Vagina (tissue), 2 donors: Measurements from ENCODE around the gene DDX51. TPM values are rescaled to one million over a fixed set of nuclear protein-coding genes. Genes with fewer than 3 reads are reported as not detected.

Experiments
- DNase-seq, 2 donors: peaks; one replicate each; pipeline ENCODE4 v3.0.0-alpha.2; 2017; ENCODE audit errors: extremely low spot score in 2 of 2
- H3K27ac ChIP-seq: fragments of 200-600 bp; sonication (generic); one replicate; pipeline ENCODE4 v1.5.1; 2019
- H3K27me3 ChIP-seq: fragments of 200-600 bp; sonication (generic); one replicate; pipeline ENCODE4 v1.5.1; 2019
- H3K36me3 ChIP-seq, 2 donors: fragments of 200-600 bp; sonication (generic); one replicate each; pipeline ENCODE4 v1.5.1; 2017 to 2019
- H3K4me1 ChIP-seq: fragments of 200-600 bp; sonication (generic); one replicate; pipeline ENCODE4 v1.5.1; 2019
- H3K4me3 ChIP-seq, 2 donors: fragments of 200-600 bp; sonication (generic); 1 replicate in 1 of 2; 2 replicates in 1 of 2; pipeline ENCODE4 v1.5.1; 2016 to 2019
- H3K9me3 ChIP-seq: fragments of 200-600 bp; sonication (generic); one replicate; pipeline ENCODE4 v1.5.1; 2019
- CTCF ChIP-seq, 3 experiments: fragments of 450-650 bp in 2 of 3; fragments of 200-600 bp in 1 of 3; sonication (generic) in 1 of 3; IDR thresholded peaks; one replicate each; pipeline ENCODE4 v1.5.1; 2017 to 2019; ENCODE audit warnings: antibody characterized with exemption in 3 of 3, mild to moderate bottlenecking in 2 of 3, moderate library complexity in 2 of 3
- POLR2A ChIP-seq, 2 donors: fragments of 450-650 bp; IDR thresholded peaks; one replicate each; pipeline ENCODE4 v1.6.1; 2017; ENCODE audit warnings: antibody characterized with exemption in 2 of 2, mild to moderate bottlenecking in 2 of 2, moderate library complexity in 2 of 2
- POLR2AphosphoS5 ChIP-seq, 2 donors: sonication (generic); formaldehyde crosslinking; IDR thresholded peaks; one replicate each; pipeline ENCODE4 v1.9.0; 2017; ENCODE audit warnings: antibody characterized with exemption in 2 of 2, mild to moderate bottlenecking in 2 of 2, low read depth in 1 of 2; ENCODE audit not compliant: insufficient read depth in 1 of 2
- intact Hi-C: fragments of 100-400 bp; cut with DNase I; formaldehyde crosslinking; loops from one replicate; pipeline ENCODE4 v1.15.1; 2023
- total RNA-seq: library from RNA; depleted of rRNA; stranded (reverse); fragments of >200 nt; gene quantifications from one replicate; pipeline ENCODE4 v1.2.3, GENCODE V29; 2016

Gene DDX51
- total RNA-seq, 1 donor from 2014 or later, result 11.3 TPM

GRCh38 chr12:132178316-132178715, 34.2 kb upstream of the DDX51 start:
- intact Hi-C loops, result no loop called here
- no peaks in the 10 kb centered on the region for H3K9me3 ChIP-seq
- TF ChIP-seq POLR2A (IDR thresholded peaks at IDR 0.05) (no peak), POLR2AphosphoS5 (IDR thresholded peaks at IDR 0.05; ENCODE audit: insufficient read depth in 1 of 2, low read depth in 1 of 2) (no peak), CTCF (IDR thresholded peaks at IDR 0.05) (no peak)
- DNase-seq, result no peak
- no peak overlapping the region for H3K4me3 ChIP-seq
- H3K4me1 ChIP-seq, result no peaks in the 10 kb centered on the region
- H3K36me3 ChIP-seq, result no peaks in the 10 kb centered on the region
- H3K27ac ChIP-seq, result no peak overlapping the region
- no peaks in the 10 kb centered on the region for H3K27me3 ChIP-seq

GRCh38 chr12:132176920-132177551, 32.9 kb upstream of the DDX51 start:
- DNase-seq, result no peak
- H3K27ac ChIP-seq, result no peak overlapping the region
- H3K27me3 ChIP-seq, result no peaks in the 10 kb centered on the region
- H3K9me3 ChIP-seq, result no peaks in the 10 kb centered on the region
- no peak overlapping the region for H3K4me3 ChIP-seq
- intact Hi-C loops, result no loop called here
- no peak for TF ChIP-seq POLR2A (IDR thresholded peaks at IDR 0.05)
- no peak for TF ChIP-seq CTCF (IDR thresholded peaks at IDR 0.05)
- no peak for TF ChIP-seq POLR2AphosphoS5 (IDR thresholded peaks at IDR 0.05; ENCODE audit: insufficient read depth in 1 of 2, low read depth in 1 of 2)
- H3K4me1 ChIP-seq, result no peaks in the 10 kb centered on the region
- no peaks in the 10 kb centered on the region for H3K36me3 ChIP-seq

DNA sequence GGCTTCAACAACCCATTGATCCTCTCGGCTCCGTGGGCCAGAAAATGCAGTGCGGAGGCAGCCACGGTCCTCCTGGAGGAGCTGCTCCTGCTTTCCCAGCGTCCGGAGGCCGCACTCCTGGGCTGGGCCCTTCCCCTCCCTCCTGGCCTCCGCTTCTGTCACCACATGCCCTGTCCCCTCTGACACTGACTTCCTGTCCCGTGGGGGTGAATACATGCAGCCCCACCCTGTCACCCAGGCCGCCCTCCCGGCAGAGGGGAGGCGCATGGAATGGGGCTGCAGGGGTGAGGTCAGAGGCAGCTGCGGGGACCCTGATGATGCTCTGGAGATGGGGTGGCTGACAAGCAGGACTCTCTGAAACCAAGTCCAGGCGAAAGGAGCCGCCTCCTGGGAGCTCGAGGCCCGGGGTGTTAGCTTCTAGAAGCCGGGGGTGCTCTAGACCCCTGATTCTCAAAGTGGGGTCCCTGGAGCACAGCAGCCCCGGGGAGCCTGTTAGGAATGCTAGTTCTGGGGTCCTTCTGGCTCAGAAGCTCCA, 32.3 kb upstream of the DDX51 start:
- no peak for DNase-seq
- no peaks in the 10 kb centered on the region for H3K27me3 ChIP-seq
- H3K4me1 ChIP-seq, result no peaks in the 10 kb centered on the region
- H3K9me3 ChIP-seq, result no peaks in the 10 kb centered on the region
- H3K4me3 ChIP-seq, result no peak overlapping the region
- H3K36me3 ChIP-seq, result no peaks in the 10 kb centered on the region
- TF ChIP-seq POLR2AphosphoS5 (IDR thresholded peaks at IDR 0.05; ENCODE audit: insufficient read depth in 1 of 2, low read depth in 1 of 2), result no peak
- TF ChIP-seq POLR2A (IDR thresholded peaks at IDR 0.05), result no peak
- no peak for TF ChIP-seq CTCF (IDR thresholded peaks at IDR 0.05)
- intact Hi-C loops, result no loop called here
- no peak overlapping the region for H3K27ac ChIP-seq

DNA sequence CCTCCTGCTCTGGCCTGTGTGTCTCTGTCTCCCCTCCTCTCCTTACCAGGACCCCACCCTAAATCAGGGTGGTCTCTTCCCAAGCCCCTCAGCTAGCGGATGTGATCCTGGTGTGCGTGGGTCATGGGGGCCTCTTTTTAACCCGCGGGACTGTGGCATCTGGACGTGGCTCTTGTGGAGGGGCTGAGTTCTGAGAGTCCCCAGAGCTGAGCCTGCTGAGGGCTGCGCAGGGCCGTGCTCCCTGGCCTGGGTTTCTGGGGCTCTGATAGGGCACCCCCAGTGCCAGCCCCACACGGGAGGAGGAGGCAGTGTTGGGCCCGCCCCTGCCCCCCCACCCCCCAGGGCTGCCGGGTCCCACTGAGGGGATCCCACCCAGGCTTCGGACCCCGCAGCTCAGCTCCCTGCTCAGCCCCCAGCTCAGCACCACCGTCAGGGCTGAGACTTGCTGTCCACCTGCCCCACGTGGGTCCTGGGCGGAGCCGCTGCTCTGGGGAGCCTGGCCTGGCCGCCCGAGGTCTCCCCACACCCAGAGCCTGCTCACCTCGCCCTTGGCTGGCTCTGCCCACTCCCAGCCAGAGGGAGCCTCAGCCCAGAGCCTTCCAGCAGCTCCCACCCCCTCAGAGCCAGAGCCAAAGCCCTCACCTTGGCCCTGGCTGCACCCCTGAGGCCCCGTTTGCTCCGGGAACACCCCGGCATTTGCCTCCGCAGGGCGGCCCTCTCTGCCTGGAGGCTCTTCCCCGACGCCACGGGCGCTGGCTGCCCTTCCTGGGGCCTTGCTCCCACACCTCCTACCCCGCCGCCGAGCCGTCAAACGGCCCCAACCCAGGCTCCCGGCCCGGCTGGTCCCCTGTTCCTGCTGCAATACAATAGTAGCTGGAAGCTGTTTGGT, 31.6 kb upstream of the DDX51 start:
- no peaks in the 10 kb centered on the region for H3K27me3 ChIP-seq

More for the DNA sequence above, 31.6 kb upstream of the DDX51 start:
- Histone ChIP-seq H3K36me3 (no peaks in the 10 kb centered on the region), H3K4me1 (no peaks in the 10 kb centered on the region), H3K27ac (no peak overlapping the region), H3K4me3 (no peak overlapping the region), H3K9me3 (no peaks in the 10 kb centered on the region)
- intact Hi-C loops, result no loop called here
- no peak for TF ChIP-seq CTCF (IDR thresholded peaks at IDR 0.05)
- TF ChIP-seq POLR2AphosphoS5 (IDR thresholded peaks at IDR 0.05; ENCODE audit: insufficient read depth in 1 of 2, low read depth in 1 of 2), result no peak
- no peak for TF ChIP-seq POLR2A (IDR thresholded peaks at IDR 0.05)
- DNase-seq, result no peak
